HG03460 (cell line): ENCODE measurements around the gene ARVCF.

Experiments
- ATAC-seq: cut with Tn5 transposase; IDR thresholded peaks from one replicate; pipeline ENCODE4 v1.9.1; 2021; ENCODE audit not compliant: unreplicated experiment

Gene ARVCF

GRCh38 chr22:19976671-19977070 is 40.0 kb downstream of the ARVCF start:
- no peak for ATAC-seq

GRCh38 chr22:19975707-19976035 is 41.0 kb downstream of the ARVCF start:
- ATAC-seq: no peak

GRCh38 chr22:19974935-19975706 is 41.5 kb downstream of the ARVCF start:
- no peak for ATAC-seq

GRCh38 chr22:19974268-19974861 is 42.3 kb downstream of the ARVCF start:
- ATAC-seq: no peak

- no peak for ATAC-seq
These were observed 42.9 kb downstream of the ARVCF start for GRCh38 chr22:19973551-19974267.

GRCh38 chr22:19972652-19973550 is 43.7 kb downstream of the ARVCF start:
- ATAC-seq: no peak

GRCh38 chr22:19972251-19972650 is 44.4 kb downstream of the ARVCF start:
- no peak for ATAC-seq

- no peak for ATAC-seq
These were observed 45.1 kb downstream of the ARVCF start for GRCh38 chr22:19971276-19972124.

- no peak for ATAC-seq
These were observed 45.9 kb downstream of the ARVCF start for GRCh38 chr22:19970479-19971275.

GRCh38 chr22:19970031-19970478 is 46.6 kb downstream of the ARVCF start:
- no peak for ATAC-seq

- ATAC-seq: no peak
These were observed 47.3 kb downstream of the ARVCF start for GRCh38 chr22:19969141-19969928.

- no peak for ATAC-seq
These were observed 48.2 kb downstream of the ARVCF start for GRCh38 chr22:19968450-19968891.

GRCh38 chr22:19967850-19968449 is 48.7 kb downstream of the ARVCF start:
- ATAC-seq: no peak

GRCh38 chr22:19966908-19967750 is 49.5 kb downstream of the ARVCF start:
- no peak for ATAC-seq

- no peak for ATAC-seq
These were observed 50.6 kb downstream of the ARVCF start for GRCh38 chr22:19965771-19966709.
